Left cardiac atrium (tissue), 4 donors: ENCODE results near the gene CEP192. TPM values are rescaled to one million over a fixed set of nuclear protein-coding genes. Genes with fewer than 3 reads are reported as not detected.

Experiments
- ATAC-seq, 2 donors: fragments of 200-7000 bp; cut with Tn5 transposase; one replicate each; pipeline ENCODE4 v1.9.1; 2020; ENCODE audit warnings: mild to moderate bottlenecking in 2 of 2, moderate library complexity in 2 of 2
- DNase-seq: peaks from one replicate; pipeline ENCODE4 v3.0.0-alpha.2; 2020
- intact Hi-C, 2 donors: fragments of 100-400 bp; cut with DNase I; formaldehyde crosslinking; loops; one replicate each; pipeline versions ENCODE4 v1.14.1 to v1.15.1; 2022 to 2023
- total RNA-seq, 2 donors: library from RNA; stranded (reverse); fragmentation: NEBNext Ultra II Directional; extraction: Animal tissue kit (Norgen Biotek cat#: 25700); gene quantifications; one replicate each; pipeline ENCODE4 v1.2.1, GENCODE V29; 2021
- donor health status: DM: no; HTN: yes; CAD: no.
- donor health status: DM: no; HTN: yes; CAD: no; lungs with severe emphysema.
- donor health status: DM: yes; HTN: yes; CAD: no.
- donor health status: Dilated cardiomyopathy.

CEP192 gene
- total RNA-seq, 2 donors from 2014 or later = 24.6 to 27.1 TPM

DNA sequence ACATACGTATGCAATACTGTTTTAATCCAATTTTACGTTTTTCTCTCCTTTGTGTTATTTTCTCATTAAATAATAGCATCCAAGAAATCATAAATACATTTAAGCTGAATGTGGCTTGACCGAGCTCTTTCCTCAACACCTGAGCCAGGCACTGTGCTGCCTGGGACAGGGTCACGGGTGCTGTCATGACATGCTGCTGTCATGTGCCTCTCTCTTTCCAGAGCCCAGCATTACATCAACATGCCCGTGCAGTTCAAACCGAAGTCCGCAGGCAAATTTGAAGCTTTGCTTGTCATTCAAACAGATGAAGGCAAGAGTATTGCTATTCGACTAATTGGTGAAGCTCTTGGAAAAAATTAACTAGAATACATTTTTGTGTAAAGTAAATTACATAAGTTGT lies 133.2 kb downstream of the CEP192 start:
- no peak for DNase-seq
- intact Hi-C loops = no loop called here
- ATAC-seq = no peak

DNA sequence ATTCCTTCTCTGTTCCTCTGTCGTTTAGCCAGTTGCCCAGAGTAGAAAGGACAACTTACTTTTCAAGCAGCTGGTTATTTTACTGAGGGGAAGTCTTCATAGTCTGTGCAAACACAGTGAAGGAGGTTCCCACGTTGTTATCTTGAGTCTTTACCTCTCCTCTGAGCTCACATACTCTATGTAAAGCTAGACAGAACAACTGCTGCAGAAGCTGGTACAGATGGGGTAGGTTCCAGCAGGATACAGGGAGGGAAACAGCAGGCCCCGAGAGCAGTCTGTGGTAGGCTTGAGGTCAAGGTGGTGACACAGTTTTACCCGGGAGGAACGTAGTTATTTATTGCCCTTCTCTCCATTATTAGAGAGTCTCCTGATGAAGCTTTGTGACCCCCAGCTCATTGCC lies 134.0 kb downstream of the CEP192 start:
- DNase-seq = no peak
- intact Hi-C loops = no loop called here
- no peak for ATAC-seq

DNA sequence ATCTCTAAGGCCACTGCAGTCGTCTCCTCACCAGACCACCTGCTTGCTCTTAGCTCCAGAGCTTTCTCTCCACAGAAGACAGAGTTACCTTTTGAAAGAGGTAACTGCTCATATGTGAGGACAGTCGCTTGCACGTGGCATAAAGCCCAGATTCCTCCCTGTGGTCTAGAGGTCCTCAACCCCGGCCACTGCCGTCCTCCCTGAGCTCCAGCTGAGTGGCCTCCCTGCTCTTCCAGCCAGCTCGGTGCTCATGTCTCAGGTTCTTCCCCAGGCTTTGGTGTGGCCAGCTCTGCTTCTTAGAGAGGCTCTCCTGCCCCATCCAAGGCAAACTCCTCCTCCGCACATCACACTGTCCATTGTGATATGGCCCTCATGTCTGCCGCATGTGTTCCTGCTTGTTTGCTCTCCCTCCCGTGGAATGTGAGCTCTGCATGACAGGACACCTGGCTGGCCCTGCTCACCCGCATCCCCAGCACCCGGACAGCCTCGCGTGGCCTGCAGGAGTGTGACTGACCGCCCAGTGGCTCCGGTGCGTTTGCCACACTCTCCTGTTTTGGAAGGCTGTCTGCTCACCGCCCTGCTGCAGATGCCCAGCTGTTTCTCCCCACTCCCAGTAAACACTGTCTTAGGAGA lies 135.9 kb downstream of the CEP192 start:
- DNase-seq = no peak
- intact Hi-C loops = no loop called here

DNA sequence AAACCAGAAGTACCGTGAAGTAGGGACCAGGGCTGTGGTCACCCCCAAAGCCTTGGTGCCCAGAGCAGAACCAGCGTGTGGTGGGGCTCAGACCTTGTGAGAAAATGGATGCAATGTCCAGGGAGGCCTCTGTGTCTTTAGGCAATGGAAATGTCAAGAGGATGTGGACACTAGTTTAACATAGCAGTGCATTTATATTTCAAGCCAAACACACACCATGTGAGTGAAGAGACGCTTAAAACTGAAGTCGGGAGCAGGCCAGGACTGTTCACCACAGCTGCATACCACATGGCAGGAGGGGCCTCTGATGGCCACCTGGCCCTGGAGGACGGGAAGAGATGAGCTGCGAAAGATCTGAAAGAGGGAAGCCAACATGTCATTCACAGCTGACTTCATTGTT lies 140.1 kb downstream of the CEP192 start:
- intact Hi-C loops = no loop called here
- DNase-seq (no peak), ATAC-seq (no peak)

More for the DNA sequence above, 135.9 kb downstream of the CEP192 start:
- ATAC-seq = no peak

DNA sequence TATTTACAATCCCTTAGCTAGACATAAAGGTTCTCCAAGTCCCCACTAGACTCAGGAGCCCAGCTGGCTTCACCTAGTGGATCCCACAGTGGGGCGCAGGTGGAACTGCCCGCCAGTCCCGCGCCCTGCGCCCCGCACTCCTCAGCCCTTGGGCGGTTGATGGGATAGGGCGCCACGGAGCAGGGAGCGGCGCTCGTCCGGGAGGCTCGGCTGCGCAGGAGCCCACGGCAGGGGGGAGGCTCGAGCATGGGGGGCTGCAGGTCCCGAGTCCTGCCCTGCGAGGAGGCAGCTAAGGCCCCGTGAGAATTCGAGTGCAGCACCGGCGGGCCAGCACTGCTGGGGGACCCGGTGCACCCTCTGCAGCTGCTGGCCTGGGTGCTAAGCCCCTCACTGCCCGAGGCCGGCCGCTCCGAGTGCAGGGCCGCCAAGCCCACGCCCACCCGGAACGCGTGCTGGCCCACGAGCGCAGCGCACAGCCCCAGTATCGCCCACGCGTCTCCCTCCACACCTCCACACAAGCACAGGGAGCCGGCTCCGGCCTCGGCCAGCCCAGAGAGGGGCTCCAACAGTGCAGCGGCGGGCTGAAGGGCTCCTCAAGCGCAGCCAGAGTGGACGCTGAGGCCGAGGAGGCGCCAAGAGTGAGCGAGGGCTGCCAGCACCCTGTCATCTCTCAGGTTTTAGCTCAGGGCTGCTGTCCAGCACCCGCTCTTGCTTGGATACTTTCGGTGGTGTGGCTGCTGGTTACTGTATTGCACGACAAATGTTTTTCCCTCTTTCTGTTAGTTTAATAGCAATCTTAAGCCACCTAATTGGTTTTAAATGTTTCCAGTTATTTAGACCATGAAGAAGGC lies 143.6 kb downstream of the CEP192 start:
- ATAC-seq (peak in 1 of 2 donors; percentile 11), DNase-seq (no peak)
- intact Hi-C loops = no loop called here

DNA sequence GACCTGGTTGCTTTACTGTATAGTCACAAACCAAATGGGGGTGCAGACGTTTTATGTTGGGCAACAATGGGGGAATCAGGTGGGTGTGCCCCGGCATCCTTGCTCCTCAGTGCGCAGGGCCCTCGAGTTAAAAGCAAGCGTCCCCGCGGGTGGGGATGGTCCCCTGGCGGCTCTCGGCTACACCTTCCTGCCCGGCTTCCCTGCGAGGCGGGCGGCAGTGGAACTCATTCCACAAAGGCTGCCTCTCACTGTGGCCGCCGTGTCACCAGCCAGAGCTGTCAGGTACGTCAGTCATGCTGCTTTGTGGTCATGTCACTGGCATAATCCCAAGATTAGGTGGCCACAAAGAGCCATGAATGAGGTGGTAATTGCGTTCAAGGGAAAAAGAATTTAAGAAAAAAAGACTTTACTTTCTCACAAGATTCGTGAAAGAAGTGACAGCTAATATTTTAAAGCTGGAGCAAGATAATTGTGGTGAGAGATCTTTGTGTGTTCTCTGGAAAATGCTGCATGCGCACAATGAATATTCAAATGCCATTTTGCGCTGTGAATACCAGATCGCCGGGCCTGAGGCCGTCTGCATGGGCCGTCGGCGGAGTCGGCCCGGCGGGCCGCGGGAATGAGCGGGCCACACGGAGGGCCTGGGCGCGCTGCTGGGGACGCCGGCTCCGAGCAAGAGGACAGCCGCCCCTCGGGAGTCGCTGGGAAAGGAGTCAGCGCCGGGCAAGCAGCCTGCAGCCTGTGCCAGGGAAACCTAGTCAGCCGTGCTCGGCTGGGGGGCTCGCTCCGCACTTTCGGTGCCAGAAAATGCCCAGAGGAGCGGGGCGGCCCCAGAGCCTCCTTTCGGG lies 145.1 kb downstream of the CEP192 start:
- DNase-seq (no peak), ATAC-seq (peak; percentile 43 to 53)
- intact Hi-C loops = no loop called here

DNA sequence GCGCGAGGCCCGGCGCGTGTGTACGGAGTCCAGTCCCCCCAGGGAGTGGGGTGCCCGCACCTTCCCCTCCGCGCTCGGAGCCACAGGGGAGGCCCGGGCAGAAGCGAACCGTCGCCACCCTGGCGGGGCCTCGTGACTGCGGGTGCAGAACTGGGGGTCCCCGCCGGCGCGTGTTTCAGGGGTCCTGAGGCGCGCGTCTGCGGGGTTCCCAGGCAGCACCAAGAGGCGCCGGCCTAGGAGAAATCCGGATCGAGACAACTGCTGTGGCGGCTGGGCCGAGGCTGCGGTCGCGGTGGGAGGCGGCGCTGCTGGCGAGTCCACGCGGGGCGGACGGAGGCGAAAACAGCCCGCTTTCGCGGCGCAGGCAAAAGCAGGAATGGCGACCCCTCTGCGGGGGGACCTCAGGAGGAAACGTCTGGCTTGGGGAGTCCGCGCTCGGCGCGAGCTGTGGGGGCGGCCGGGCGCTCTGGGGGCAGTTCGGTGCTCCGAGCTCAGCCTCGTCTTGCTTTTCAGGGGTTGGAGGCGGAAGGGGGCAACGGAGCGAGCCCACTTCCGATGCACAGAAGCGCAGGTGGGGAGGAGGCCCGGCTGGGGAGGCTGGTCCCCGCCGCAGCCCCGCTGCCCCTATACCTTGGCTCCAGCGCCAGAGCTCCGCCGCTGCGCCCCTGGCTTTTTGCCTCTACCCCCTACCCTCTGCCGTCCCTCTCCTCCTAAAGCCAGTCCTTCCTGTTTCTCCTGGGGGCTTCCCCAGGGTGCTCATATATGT lies 145.9 kb downstream of the CEP192 start:
- peak; percentile 70 for ATAC-seq
- DNase-seq = peak; percentile 58
- intact Hi-C loops = no loop called here

DNA sequence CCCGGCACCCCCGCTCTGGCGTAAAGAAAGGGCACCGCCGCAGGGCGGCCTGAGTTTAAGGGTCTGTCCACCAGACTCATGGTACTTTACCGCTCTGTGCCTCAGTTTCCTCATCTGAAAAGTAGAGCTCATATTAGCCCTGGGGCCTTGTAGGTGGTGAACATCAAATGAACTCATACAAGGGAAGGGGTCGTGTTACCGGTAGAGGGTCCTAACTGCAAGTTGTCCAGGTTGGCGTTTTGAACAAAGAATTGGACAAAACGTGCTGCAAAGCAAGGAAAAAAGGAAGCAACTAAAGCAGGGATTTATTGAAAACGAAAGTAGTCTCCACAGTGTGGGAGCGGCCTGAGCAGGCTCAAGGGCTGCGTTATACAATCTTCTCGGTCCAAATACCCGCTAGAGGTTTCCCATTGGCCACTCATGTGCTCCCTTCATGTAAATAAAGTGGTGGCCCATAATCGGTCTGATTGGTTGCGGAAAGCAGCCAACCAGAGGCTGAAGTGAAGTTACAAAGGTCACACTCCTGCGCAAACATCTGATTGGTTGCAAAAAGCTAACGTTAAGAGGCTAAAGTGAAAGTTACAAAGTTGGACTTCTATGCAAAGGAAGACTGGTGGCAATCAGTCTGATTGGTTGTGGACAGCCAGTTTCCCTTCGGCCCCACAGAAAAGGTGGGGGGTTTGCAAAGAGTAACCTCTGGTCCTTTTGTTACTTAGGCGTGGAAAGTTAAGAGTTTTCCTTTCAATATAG lies 146.7 kb downstream of the CEP192 start:
- peak; percentile 67 for DNase-seq
- peak; percentile 83 for ATAC-seq
- intact Hi-C loops = no loop called here

DNA sequence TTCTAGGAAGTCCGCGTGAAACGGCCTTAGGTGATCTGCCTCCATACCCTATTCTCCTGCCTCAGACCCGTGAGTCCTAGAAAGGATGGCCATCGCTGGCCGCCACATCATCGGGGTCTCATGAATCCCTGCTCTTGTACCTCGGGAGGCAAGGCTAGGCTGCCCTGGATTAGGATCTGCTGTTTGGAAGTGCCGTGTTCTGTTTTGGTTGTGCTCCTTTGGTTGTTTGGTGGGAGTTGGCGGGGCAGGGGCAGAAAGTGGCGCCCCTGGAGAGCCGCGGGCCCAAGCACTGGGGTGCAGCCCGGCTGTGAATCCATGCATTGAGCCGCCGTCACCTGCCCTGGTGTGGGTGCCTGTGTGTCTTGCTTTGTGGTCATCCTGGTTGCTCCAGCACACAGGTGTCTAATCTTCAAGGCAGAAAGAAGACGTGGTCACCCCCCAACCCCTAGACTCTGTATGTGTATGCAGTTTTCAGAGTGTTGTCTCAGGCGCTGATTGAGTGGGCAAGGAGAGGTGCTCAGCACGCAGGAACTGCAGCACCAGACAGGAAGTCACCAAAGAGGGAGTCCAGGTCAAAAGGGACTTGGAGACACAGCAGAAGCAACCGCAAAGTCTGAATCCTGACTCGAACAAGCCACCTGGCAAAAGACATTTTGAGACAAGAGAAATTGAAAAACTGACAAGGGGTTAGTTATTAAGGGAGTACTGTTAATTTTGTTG lies 147.4 kb downstream of the CEP192 start:
- intact Hi-C loops = no loop called here
- ATAC-seq = no peak
- no peak for DNase-seq

DNA sequence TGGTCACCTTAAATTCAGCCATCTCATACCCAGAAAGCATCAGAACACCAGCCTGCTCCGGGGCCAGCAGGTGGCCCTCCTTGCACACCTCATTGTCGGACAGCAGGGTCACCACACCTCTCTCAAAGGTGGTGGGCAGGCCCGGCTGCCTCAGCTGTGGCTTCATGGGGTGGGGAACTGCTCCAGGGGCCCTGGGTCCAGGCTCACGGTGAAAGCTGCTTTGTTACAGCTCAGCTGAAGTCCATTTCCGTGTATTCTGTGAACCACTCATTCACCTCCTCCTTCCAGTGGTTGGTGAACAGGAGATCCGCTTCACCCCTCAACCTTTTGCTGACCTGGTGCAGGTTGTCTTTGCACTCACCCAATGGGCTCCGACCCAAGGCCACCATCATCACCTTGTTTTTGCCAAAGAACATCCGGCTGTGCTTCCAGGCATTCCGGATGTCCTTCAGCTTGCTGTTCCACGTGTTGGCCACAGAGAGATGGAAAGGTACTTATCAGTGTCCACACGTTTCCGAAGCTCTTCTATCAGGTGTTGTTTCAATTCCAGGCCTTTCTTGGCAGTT lies 148.8 kb downstream of the CEP192 start:
- no peak for ATAC-seq
- no peak for DNase-seq
- intact Hi-C loops = no loop called here

DNA sequence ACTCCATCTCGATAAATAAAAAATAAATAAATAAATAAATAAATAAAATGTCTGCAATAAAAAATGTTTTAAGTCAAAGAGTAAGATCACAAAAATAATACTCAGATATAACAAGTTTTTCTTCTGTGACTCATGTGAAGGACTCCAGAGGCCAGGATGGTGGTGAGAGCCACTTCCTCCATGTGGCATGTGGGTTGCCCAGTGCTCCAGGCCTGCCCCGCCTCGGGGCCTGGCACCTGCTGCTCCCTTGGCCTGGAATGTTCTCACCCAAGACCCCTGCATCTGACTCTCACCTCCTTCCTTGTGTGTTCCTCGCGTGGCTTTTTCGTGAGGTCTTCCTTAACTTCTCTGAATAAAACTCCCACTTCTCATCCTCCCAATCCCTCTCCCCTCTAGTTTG lies 150.0 kb downstream of the CEP192 start:
- ATAC-seq = no peak
- intact Hi-C loops = no loop called here
- no peak for DNase-seq

DNA sequence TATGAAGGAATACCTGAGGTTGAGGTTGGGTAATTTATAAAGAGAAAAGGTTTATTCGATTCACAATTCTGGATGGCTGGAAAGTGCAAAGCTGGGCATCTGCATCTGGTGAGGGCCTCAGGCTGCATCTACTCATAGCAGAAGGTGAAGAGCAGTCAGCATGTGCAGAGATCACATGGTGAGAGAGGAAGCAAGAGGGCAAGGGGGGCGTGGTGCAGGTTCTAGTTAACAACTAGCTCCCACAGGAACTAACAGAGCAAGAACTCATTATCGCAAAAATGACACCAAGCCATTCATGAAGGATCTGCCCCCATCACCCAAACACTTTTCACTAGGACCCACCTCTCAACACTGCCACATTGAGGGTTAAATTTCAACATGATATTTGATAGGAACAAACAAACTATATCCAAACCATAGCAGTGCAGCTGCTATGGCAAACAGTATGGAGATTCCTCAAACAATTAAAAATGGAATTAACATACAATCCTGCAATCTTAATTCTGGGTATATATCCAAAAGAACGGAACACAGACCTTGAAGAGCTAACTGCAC lies 154.6 kb downstream of the CEP192 start:
- intact Hi-C loops = no loop called here
- no peak for ATAC-seq

DNA sequence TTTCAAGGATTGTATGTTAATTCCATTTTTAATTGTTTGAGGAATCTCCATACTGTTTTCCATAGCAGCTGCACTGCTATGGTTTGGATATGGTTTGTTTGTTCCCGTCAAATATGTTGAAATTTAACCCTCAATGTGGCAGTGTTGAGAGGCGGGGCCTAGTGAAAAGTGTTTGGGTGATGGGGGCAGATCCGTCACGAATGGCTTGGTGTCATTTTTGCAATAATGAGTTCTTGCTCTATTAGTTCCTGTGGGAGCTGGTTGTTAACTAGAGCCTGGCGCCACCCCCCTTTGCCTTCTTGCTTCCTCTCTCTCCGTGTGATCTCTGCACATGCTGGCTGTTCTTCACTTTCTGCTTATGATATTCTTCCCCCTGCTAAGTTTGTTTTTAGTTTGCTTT lies 156.0 kb downstream of the CEP192 start:
- peak in 1 of 2 donors; percentile 23 for ATAC-seq
- intact Hi-C loops = no loop called here
- DNase-seq = no peak

More for the DNA sequence above, 154.6 kb downstream of the CEP192 start:
- DNase-seq = no peak

DNA sequence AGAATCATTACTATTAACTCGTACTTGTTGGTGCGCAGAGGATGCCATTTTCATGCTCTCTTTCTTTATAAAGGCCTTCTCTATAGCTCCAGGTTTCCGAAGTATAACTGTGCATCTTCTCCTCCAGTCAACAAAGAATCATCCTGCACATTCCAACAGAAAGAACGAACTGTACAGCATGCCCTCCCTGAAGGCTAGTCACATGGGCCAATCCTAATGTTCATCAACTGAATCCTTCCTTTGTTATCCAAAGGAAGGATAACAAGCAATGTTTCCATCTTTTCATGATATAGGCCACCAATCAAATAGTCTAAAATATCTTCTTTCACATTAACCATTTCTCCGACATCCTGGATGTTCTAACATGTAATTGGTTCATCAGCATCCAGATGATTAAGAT lies 160.5 kb downstream of the CEP192 start:
- DNase-seq (no peak), ATAC-seq (no peak)
- intact Hi-C loops = loop anchor here (10.0 kb wide), 1 partner anchor 147 kb away; no protein-coding TSS in a partner anchor

DNA sequence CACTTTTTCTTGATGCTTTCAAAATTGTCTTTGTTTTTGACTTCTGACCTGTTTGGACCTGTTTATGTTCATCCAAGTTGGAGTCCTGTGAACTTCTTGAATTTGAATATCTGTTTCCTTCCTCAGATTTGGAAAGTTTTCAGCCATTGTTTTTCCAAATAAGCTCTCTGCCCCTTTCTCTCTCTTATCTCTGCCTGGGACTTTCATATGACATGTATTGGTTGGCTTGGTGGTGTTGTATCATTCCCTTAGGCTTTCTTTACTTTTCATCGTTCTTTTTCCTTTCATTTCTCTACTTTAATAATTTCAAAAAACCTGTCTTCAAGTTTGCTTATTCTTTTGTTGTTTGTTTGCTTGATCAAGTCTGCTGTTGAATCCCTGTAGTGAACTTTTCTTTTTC lies 167.3 kb downstream of the CEP192 start:
- intact Hi-C loops = loop anchor here (10.0 kb wide), 1 partner anchor 154 kb away; no protein-coding TSS in a partner anchor
- no peak for ATAC-seq
- DNase-seq = no peak

DNA sequence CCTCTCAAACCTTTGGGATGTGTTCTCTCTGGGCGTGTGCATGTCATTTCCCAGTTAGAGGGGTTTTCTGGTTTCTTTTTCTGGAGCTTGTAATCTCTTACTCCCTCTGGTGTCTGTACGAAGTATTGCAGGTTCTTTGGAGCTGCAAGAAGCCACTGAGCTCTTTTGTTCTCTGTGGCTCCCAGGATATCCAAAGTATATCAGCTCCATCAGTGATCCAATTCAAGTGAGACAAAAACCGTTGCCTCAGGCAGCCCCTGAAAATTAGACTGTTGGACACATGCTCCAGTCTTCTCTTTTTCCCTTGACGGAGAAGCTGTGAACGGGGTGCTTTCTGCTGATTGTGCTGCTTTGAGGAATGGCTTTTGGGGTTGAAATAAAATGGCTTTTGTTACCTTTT lies 168.4 kb downstream of the CEP192 start:
- ATAC-seq = peak; percentile 30 to 47
- intact Hi-C loops = loop anchor here (10.0 kb wide), 1 partner anchor 155 kb away; no protein-coding TSS in a partner anchor
- no peak for DNase-seq
